Karpas-422 (cell line): ENCODE data around the gene SYPL1. TPM values are rescaled to one million over a fixed set of nuclear protein-coding genes. Genes with fewer than 3 reads are reported as not detected.

ENCODE experiments used
- DNase-seq: peaks from one replicate; pipeline ENCODE4 v3.0.0-alpha.2; 2015
- H2AFZ ChIP-seq: fragments of 200-600 bp; sonication (generic); 2 replicates; pipeline ENCODE4 v1.6.1; 2014; ENCODE audit warnings: antibody characterized with exemption, low read length, mixed read lengths
- H3K27ac ChIP-seq: fragments of 200-600 bp; sonication (generic); 2 replicates; pipeline ENCODE4 v1.5.1; 2014; ENCODE audit warnings: mild to moderate bottlenecking, low read length, moderate library complexity
- H3K27me3 ChIP-seq: fragments of 200-600 bp; sonication (generic); 2 replicates; pipeline ENCODE4 v1.6.1; 2014; ENCODE audit warnings: low read length, mixed read lengths
- H3K36me3 ChIP-seq: fragments of 200-600 bp; sonication (generic); 2 replicates; pipeline ENCODE4 v1.6.1; 2014; ENCODE audit warnings: low read length, mixed read lengths; ENCODE audit not compliant: insufficient read depth
- H3K4me1 ChIP-seq: fragments of 200-600 bp; sonication (generic); 2 replicates; pipeline ENCODE4 v1.6.1; 2014; ENCODE audit warnings: mild to moderate bottlenecking, low read length, mixed read lengths
- H3K4me2 ChIP-seq: fragments of 200-600 bp; sonication (generic); 2 replicates; pipeline ENCODE4 v1.6.1; 2014; ENCODE audit warnings: low read length, low read depth, mild to moderate bottlenecking; ENCODE audit not compliant: poor library complexity, severe bottlenecking
- H3K4me3 ChIP-seq: fragments of 200-600 bp; sonication (generic); 2 replicates; pipeline ENCODE4 v1.5.1; 2014; ENCODE audit warnings: mild to moderate bottlenecking, antibody characterized with exemption, low read length, mixed read lengths
- H3K79me2 ChIP-seq: fragments of 200-600 bp; sonication (generic); 2 replicates; pipeline ENCODE4 v1.6.1; 2014; ENCODE audit warnings: mild to moderate bottlenecking, low read length, mixed read lengths
- H3K9ac ChIP-seq: fragments of 200-600 bp; sonication (generic); 2 replicates; pipeline ENCODE4 v1.6.0; 2014; ENCODE audit warnings: low read length
- H3K9me2 ChIP-seq: fragments of 200-600 bp; sonication (generic), shearing (Covaris generic); replicated peaks from 2 replicates; pipeline ENCODE4 v1.6.0; 2014; ENCODE audit warnings: mild to moderate bottlenecking, low read length, moderate library complexity; ENCODE audit not compliant: insufficient read depth
- H3K9me3 ChIP-seq: fragments of 300-700, 200-600 bp; sonication (generic); 2 replicates; pipeline ENCODE4 v1.6.1; 2014; ENCODE audit warnings: low read length, mixed read lengths
- H4K20me1 ChIP-seq: fragments of 200-600 bp; sonication (generic); 2 replicates; pipeline ENCODE4 v1.6.1; 2014; ENCODE audit warnings: mild to moderate bottlenecking, antibody characterized with exemption, low read length, low read depth; ENCODE audit not compliant: insufficient read depth
- total RNA-seq: library from RNA; depleted of rRNA; stranded (reverse); fragments of >200 nt; shearing (Covaris generic); gene quantifications from 2 replicates; pipeline ENCODE4 v1.2.3, GENCODE V29; 2014; ENCODE audit warnings: low replicate concordance

SYPL1 gene
- total RNA-seq, 1 experiment from 2014 or later = 251 TPM

GRCh38 chr7:106116161-106116704, 4.1 kb upstream of the SYPL1 start:
- Histone ChIP-seq H3K4me3 (peak overlapping the region; percentile 16; the same call in 1 of the 2 replicates), H3K9me2 (no peaks in the 10 kb centered on the region), H3K4me2 (peak overlapping the region; percentile 56), H3K27ac (peak overlapping the region; percentile 73), H3K9ac (peak overlapping the region; percentile 45), H2AFZ (peak overlapping the region; percentile 61), H4K20me1 (no peaks in the 10 kb centered on the region), H3K36me3 (peaks cover 4% of the 10 kb centered on the region; the same call in 1 of the 2 replicates), H3K9me3 (no peaks in the 10 kb centered on the region), H3K27me3 (no peaks in the 10 kb centered on the region), H3K4me1 (peaks cover 54% of the 10 kb centered on the region), H3K79me2 (peaks cover 16% of the 10 kb centered on the region)
- no peak for DNase-seq

DNA sequence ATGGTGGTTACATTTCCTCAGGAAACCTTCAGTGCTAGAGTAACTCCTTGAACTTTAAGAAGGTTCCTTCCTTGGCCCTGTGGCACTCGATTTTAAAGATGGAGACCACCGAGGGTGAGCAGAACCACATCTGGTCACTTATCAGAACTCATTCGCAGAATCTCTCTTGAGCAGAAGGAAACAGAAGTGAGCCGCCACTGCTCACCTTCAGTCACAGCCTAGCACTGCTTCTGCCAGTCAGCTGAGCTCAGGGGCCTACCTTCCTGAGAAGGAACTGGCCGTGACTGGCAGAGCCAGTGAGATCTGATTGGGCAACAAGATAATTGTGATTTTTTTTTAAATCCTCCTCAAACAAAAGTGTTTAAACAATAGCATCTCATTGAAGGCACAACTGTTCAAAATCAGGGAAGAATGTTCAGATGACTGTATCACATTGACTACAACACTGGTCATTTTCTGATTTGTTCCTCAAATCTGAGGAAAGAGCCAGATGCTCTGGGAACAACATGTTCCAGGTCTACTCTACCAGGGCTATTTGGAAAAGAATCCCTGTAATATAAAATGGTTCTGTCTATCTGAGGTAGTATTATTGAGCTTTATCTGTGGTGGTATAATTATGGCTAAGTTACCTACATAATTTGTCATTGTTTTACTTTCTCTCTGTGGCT, 2.7 kb upstream of the SYPL1 start:
- H3K9me2 ChIP-seq = no peaks in the 10 kb centered on the region
- peaks cover 55% of the 10 kb centered on the region for H3K4me1 ChIP-seq
- no peaks in the 10 kb centered on the region; the same call in 1 of the 2 replicates for H4K20me1 ChIP-seq
- peaks cover 29% of the 10 kb centered on the region for H3K79me2 ChIP-seq
- peaks cover 16% of the 10 kb centered on the region for H3K36me3 ChIP-seq
- peak overlapping the region; percentile 73 for H3K27ac ChIP-seq
- peak; percentile 76 for DNase-seq
- peak overlapping the region; percentile 47; the same call in 1 of the 2 replicates for H2AFZ ChIP-seq
- peak overlapping the region; percentile 35 for H3K9ac ChIP-seq
- no peaks in the 10 kb centered on the region for H3K9me3 ChIP-seq
- H3K4me3 ChIP-seq = peak overlapping the region; percentile 4; the same call in 1 of the 2 replicates
- H3K27me3 ChIP-seq = no peaks in the 10 kb centered on the region
- peak overlapping the region; percentile 56 for H3K4me2 ChIP-seq

- H3K4me1 ChIP-seq = peaks cover 73% of the 10 kb centered on the region
- no peak overlapping the region for H2AFZ ChIP-seq
- H3K9me3 ChIP-seq = no peaks in the 10 kb centered on the region
- peak overlapping the region; percentile 70 for H3K4me3 ChIP-seq
- H3K36me3 ChIP-seq = peaks cover 26% of the 10 kb centered on the region
- H3K9ac ChIP-seq = peak overlapping the region; percentile 80
- H4K20me1 ChIP-seq = peaks cover 6% of the 10 kb centered on the region; the same call in 1 of the 2 replicates
- H3K27me3 ChIP-seq = no peaks in the 10 kb centered on the region
- peak overlapping the region; percentile 94 for H3K4me2 ChIP-seq
- H3K9me2 ChIP-seq = no peaks in the 10 kb centered on the region
- peaks cover 48% of the 10 kb centered on the region for H3K79me2 ChIP-seq
- DNase-seq = no peak
- H3K27ac ChIP-seq = peak overlapping the region; percentile 98
Measured at GRCh38 chr7:106112972-106113421, 885 bp upstream of the SYPL1 start.

DNA sequence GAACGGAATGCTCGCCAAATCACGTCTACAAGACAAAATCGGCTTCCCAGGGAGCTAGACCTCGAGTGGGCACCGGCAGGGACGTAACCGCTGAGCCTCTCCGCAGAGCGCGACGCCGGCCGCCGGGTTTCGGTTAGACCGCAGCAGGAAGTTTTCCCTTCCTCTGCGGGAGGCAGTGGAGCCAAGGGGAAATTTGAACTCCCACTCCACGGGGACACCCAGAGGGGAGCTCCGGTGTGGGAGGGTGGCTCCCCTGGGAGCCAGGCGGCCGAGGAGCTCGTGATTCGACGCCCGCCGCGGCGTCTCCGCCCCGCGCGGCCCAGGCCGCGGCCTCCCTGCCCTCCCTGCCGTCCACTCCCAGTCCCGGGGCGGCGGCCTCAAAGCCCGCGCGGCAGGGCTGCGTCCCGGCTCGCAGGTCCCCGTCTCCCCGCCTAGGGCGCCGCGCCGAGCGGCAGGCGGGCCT, 426 bp downstream of the SYPL1 start:
- peak overlapping the region; percentile 95 for H3K4me2 ChIP-seq
- peaks cover 31% of the 10 kb centered on the region for H3K36me3 ChIP-seq
- peak overlapping the region; percentile 98 for H3K27ac ChIP-seq
- peak overlapping the region; percentile 84 for H3K4me3 ChIP-seq
- H3K4me1 ChIP-seq = peaks cover 73% of the 10 kb centered on the region
- DNase-seq = peak; percentile 89
- peaks cover 6% of the 10 kb centered on the region; the same call in 1 of the 2 replicates for H4K20me1 ChIP-seq
- H3K9ac ChIP-seq = peak overlapping the region; percentile 99
- H3K9me3 ChIP-seq = no peaks in the 10 kb centered on the region
- H3K9me2 ChIP-seq = no peaks in the 10 kb centered on the region
- no peaks in the 10 kb centered on the region for H3K27me3 ChIP-seq
- H2AFZ ChIP-seq = no peak overlapping the region
- H3K79me2 ChIP-seq = peaks cover 61% of the 10 kb centered on the region

DNA sequence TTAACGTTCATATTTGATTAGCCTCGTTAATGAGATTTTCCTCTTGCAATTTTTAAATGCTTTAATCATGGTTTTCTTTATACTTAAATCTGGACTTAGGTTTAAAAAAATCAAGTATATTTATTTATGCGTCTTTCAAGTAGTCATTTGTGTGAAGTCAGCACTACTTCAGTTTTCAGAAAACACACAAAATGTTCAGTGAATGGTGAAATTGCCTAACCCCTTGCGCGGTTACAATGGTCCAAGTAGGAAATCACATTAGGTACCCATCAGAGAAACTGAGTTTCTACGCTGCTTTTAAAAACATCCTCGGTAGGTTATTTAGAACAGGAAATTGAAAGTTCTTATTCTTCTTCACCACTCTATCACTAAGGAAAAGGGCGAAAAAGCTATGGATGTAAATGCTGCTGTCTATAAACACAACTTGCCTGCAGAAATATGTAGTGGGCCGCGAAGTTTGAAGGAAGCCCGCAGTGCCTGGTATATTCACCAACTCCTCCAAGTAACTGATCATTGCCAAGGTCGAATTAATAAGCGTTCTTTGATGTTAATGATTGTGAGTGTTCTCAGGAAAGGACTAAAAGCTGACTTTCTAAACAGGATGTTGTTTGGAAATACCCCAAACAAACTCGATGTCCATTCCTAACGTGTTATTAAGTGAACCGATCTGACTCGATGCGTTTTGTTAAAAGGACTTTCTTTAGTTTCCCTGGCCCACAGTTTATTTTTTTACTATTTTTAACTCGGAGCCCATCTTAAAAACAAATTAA, 1.0 kb downstream of the SYPL1 start:
- H3K4me1 ChIP-seq = peaks cover 73% of the 10 kb centered on the region

DNA sequence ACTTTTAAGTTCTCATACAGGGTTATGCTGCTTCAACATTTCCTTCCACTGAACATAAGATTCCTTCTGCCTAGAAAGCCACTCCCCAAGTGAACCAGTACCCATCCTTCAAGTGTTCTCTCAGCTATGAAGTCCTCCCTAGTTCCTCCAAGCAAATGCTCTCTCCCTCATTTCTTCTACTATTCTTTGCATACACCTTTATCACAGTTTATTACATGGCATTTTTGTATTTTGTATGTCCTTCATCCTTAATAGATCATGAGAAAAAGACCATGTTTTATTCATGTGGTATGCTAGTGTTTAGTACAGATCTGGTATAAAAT, 1.9 kb downstream of the SYPL1 start:
- H3K4me1 ChIP-seq = peaks cover 73% of the 10 kb centered on the region
- peaks cover 13% of the 10 kb centered on the region; the same call in 1 of the 2 replicates for H4K20me1 ChIP-seq
- peak overlapping the region; percentile 95 for H3K4me2 ChIP-seq
- no peak overlapping the region for H2AFZ ChIP-seq
- no peaks in the 10 kb centered on the region for H3K9me2 ChIP-seq
- H3K27ac ChIP-seq = peak overlapping the region; percentile 98
- peak overlapping the region; percentile 99 for H3K9ac ChIP-seq
- H3K36me3 ChIP-seq = peaks cover 42% of the 10 kb centered on the region
- H3K79me2 ChIP-seq = peaks cover 76% of the 10 kb centered on the region
- H3K27me3 ChIP-seq = no peaks in the 10 kb centered on the region
- peak overlapping the region; percentile 84 for H3K4me3 ChIP-seq
- H3K9me3 ChIP-seq = no peaks in the 10 kb centered on the region
- peak; percentile 90 for DNase-seq

More for the DNA sequence above, 1.0 kb downstream of the SYPL1 start:
- H3K27ac ChIP-seq = peak overlapping the region; percentile 98
- H3K79me2 ChIP-seq = peaks cover 67% of the 10 kb centered on the region
- peak overlapping the region; percentile 95 for H3K4me2 ChIP-seq
- peak; percentile 79 for DNase-seq
- no peaks in the 10 kb centered on the region for H3K27me3 ChIP-seq
- H3K4me3 ChIP-seq = peak overlapping the region; percentile 84
- peak overlapping the region; percentile 99 for H3K9ac ChIP-seq
- H3K9me2 ChIP-seq = no peaks in the 10 kb centered on the region
- peaks cover 35% of the 10 kb centered on the region for H3K36me3 ChIP-seq
- no peak overlapping the region for H2AFZ ChIP-seq
- no peaks in the 10 kb centered on the region for H3K9me3 ChIP-seq
- H4K20me1 ChIP-seq = peaks cover 6% of the 10 kb centered on the region; the same call in 1 of the 2 replicates

DNA sequence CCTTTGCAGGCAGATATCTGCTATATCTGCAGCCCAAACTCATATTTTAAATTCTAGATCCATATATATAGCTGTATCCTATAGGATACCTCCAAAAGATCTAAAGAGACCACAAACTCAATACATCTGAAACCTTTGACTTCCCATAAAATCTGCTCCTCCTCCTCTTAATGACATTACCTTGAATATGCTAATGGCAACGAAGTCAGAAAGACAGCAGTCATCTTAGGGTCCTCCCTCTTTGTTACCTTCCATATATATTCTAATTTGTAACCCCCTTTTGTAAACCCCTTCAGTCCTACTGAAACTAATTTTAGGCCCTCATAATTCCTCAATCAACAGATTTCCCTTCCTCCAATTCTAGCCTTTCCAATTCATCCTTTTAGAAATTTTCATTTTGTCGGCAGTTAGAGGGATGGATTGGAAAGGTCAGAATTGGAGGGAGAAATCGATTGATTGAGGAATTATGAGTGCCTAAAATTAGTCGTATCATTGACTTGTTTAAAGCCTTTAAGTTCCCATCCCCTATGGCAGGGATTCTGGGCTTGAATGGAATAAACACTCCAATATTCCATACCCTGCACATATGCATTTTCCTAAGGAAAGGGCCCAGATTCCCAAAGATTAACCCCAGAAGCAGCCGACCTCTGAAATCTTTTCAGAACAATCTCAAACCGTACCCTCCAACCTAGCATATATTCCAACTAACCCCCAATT, 2.4 kb downstream of the SYPL1 start:
- peaks cover 73% of the 10 kb centered on the region for H3K4me1 ChIP-seq
- DNase-seq = peak; percentile 87
- no peaks in the 10 kb centered on the region for H3K9me3 ChIP-seq
- no peaks in the 10 kb centered on the region for H3K27me3 ChIP-seq
- peaks cover 47% of the 10 kb centered on the region for H3K36me3 ChIP-seq
- peak overlapping the region; percentile 84 for H3K4me3 ChIP-seq
- peak overlapping the region; percentile 98 for H3K27ac ChIP-seq
- H4K20me1 ChIP-seq = peaks cover 18% of the 10 kb centered on the region; the same call in 1 of the 2 replicates
- H3K9ac ChIP-seq = peak overlapping the region; percentile 99
- H3K79me2 ChIP-seq = peaks cover 81% of the 10 kb centered on the region
- H2AFZ ChIP-seq = no peak overlapping the region
- H3K9me2 ChIP-seq = no peaks in the 10 kb centered on the region
- peak overlapping the region; percentile 95 for H3K4me2 ChIP-seq
